Caco-2 (cell line): ENCODE results near the gene SYT14. TPM values are rescaled to one million over a fixed set of nuclear protein-coding genes. Genes with fewer than 3 reads are reported as not detected.
A peak's percentile ranks its signal among the peaks of the same experiment; 100 is the strongest.
"Not testable (repeated sequence)": the region's sequence is repeated elsewhere in the genome, so short reads cannot be mapped to it uniquely, and the experiment has no call there.

Source experiments
- BruUV-seq: library from RNA; stranded (reverse); fragments of 400-500 nt; replicated peaks from 2 replicates; lab custom pipeline; 2021; lab: Mats Ljungman, UMichigan
- CTCF ChIA-PET: fragments of 300-600 bp; sonication (Branson Sonifier 250); formaldehyde crosslinking; loops from one replicate; lab custom pipeline; 2022; ENCODE audit warnings: antibody characterized with exemption; lab: Charles Lee
- POLR2A ChIA-PET: fragments of 300-600 bp; sonication (Branson Sonifier 250); formaldehyde crosslinking; loops from one replicate; lab custom pipeline; 2022; ENCODE audit warnings: antibody characterized with exemption; lab: Charles Lee
- DNase-seq, 2 experiments: peaks; one replicate each; pipeline versions ENCODE4 v3.0.0 to v3.0.0-alpha.2; 2020 to 2022
- H3K27me3 ChIP-seq: replicated peaks from 2 replicates; pipeline ENCODE4 v1.6.0; 2011; ENCODE audit warnings: low read length; ENCODE audit not compliant: control insufficient read depth, insufficient read depth
- H3K36me3 ChIP-seq: 2 replicates; pipeline ENCODE4 v1.5.1; 2011; ENCODE audit warnings: low read length; ENCODE audit not compliant: control insufficient read depth, insufficient read depth
- H3K4me1 ChIP-seq: fragments of 250-450 bp; sonication (Bioruptor Pico); 2 replicates; pipeline ENCODE4 v1.5.1; 2020; ENCODE audit warnings: mild to moderate bottlenecking
- H3K4me3 ChIP-seq: 2 replicates; pipeline ENCODE4 v1.5.1; 2011; ENCODE audit warnings: low read depth, mild to moderate bottlenecking, control low read depth, low read length
- H3K9me3 ChIP-seq: fragments of 250-450 bp; sonication (Bioruptor Pico); 2 replicates; pipeline ENCODE4 v1.5.1; 2020; ENCODE audit warnings: mild to moderate bottlenecking, moderate library complexity
- H3K27ac Mint-ChIP-seq: one replicate; pipeline ENCODE4 v1.8.0; 2022; ENCODE audit warnings: mixed read lengths; ENCODE audit not compliant: unreplicated experiment
- H3K27me3 Mint-ChIP-seq: one replicate; pipeline ENCODE4 v1.8.0; 2022; ENCODE audit warnings: mixed read lengths; ENCODE audit not compliant: insufficient read depth, unreplicated experiment
- H3K36me3 Mint-ChIP-seq: one replicate; pipeline ENCODE4 v1.8.0; 2022; ENCODE audit warnings: mild to moderate bottlenecking, mixed read lengths; ENCODE audit not compliant: insufficient read depth, unreplicated experiment
- H3K4me1 Mint-ChIP-seq: one replicate; pipeline ENCODE4 v1.8.0; 2022; ENCODE audit warnings: low read depth, mixed read lengths; ENCODE audit not compliant: unreplicated experiment
- H3K4me3 Mint-ChIP-seq: one replicate; pipeline ENCODE4 v1.8.0; 2022; ENCODE audit warnings: mild to moderate bottlenecking, moderate library complexity, mixed read lengths; ENCODE audit not compliant: unreplicated experiment
- H3K9me3 Mint-ChIP-seq: one replicate; pipeline ENCODE4 v1.8.0; 2022; ENCODE audit warnings: mixed read lengths; ENCODE audit not compliant: unreplicated experiment
- CTCF ChIP-seq, 2 experiments: fragments of 200-600 bp in 1 of 2; IDR thresholded peaks; 1 replicate in 1 of 2; 2 replicates in 1 of 2; pipeline versions ENCODE4 v1.5.1 to v1.8.0; 2011 to 2022; ENCODE audit warnings: antibody characterized with exemption in 1 of 2, control low read depth in 1 of 2, inconsistent platforms in 1 of 2, low read depth in 1 of 2, low read length in 1 of 2, mild to moderate bottlenecking in 1 of 2, moderate library complexity in 1 of 2; ENCODE audit not compliant: insufficient read depth in 1 of 2, severe bottlenecking in 1 of 2, unreplicated experiment in 1 of 2
- intact Hi-C: fragments of 100-400 bp; cut with micrococcal nuclease; formaldehyde crosslinking; loops from one replicate; pipeline ENCODE4 v1.10.0; 2022; ENCODE audit not compliant: unreplicated experiment
- total RNA-seq: library from RNA; stranded (reverse); gene quantifications from 2 replicates; pipeline ENCODE4 v1.2.3, GENCODE V29; 2022

SYT14 gene
- total RNA-seq, 1 experiment from 2014 or later: 0.18 TPM

- Mint-ChIP-seq H3K4me1 (no peaks in the 10 kb centered on the region), H3K4me3 (no peak overlapping the region), H3K36me3 (no peaks in the 10 kb centered on the region), H3K27me3 (peaks cover 10% of the 10 kb centered on the region), H3K27ac (no peak overlapping the region), H3K9me3 (no peaks in the 10 kb centered on the region)
- Histone ChIP-seq H3K36me3 (no peaks in the 10 kb centered on the region), H3K4me1 (no peaks in the 10 kb centered on the region), H3K4me3 (no peak overlapping the region), H3K27me3 (no peaks in the 10 kb centered on the region), H3K9me3 (no peaks in the 10 kb centered on the region)
- intact Hi-C loops: no loop called here
- TF ChIP-seq CTCF (IDR thresholded peaks at IDR 0.05; ENCODE audit: insufficient read depth in 1 of 2, low read depth in 1 of 2, low read length in 1 of 2, severe bottlenecking in 1 of 2, unreplicated experiment in 1 of 2): no peak
- CTCF ChIA-PET: no interaction called here
- no TSS peak for BruUV-seq
- POLR2A ChIA-PET: no interaction called here
- DNase-seq: no peak
Measured at GRCh38 chr1:209962856-209963255, 24.8 kb downstream of the SYT14 start.

- BruUV-seq: no TSS peak
- no peaks in the 10 kb centered on the region for H3K9me3 ChIP-seq
- H3K27me3 Mint-ChIP-seq: peaks cover 10% of the 10 kb centered on the region
- DNase-seq: no peak
- POLR2A ChIA-PET: no interaction called here
- no peaks in the 10 kb centered on the region for H3K4me1 ChIP-seq
- H3K27me3 ChIP-seq: no peaks in the 10 kb centered on the region
- no peak overlapping the region for H3K4me3 Mint-ChIP-seq
- no peaks in the 10 kb centered on the region for H3K9me3 Mint-ChIP-seq
- no peak overlapping the region for H3K4me3 ChIP-seq
- H3K36me3 Mint-ChIP-seq: no peaks in the 10 kb centered on the region
- H3K36me3 ChIP-seq: no peaks in the 10 kb centered on the region
- intact Hi-C loops: no loop called here
- no peaks in the 10 kb centered on the region for H3K4me1 Mint-ChIP-seq
- TF ChIP-seq CTCF (IDR thresholded peaks at IDR 0.05; ENCODE audit: insufficient read depth in 1 of 2, low read depth in 1 of 2, low read length in 1 of 2, severe bottlenecking in 1 of 2, unreplicated experiment in 1 of 2): no peak
- CTCF ChIA-PET: no interaction called here
- H3K27ac Mint-ChIP-seq: no peak overlapping the region
Measured at GRCh38 chr1:209965996-209966395, 28.0 kb downstream of the SYT14 start.

- DNase-seq: peak; percentile 6 to 38
- H3K27ac Mint-ChIP-seq, BruUV-seq, CTCF ChIA-PET, H3K4me1 Mint-ChIP-seq, H3K9me3 Mint-ChIP-seq, H3K27me3 ChIP-seq, H3K4me1 ChIP-seq, POLR2A ChIA-PET, H3K36me3 ChIP-seq, H3K9me3 ChIP-seq, intact Hi-C loops, H3K36me3 Mint-ChIP-seq, H3K4me3 ChIP-seq: not testable (repeated sequence)
- peak overlapping the region; percentile 46 for H3K4me3 Mint-ChIP-seq
- peaks cover 16% of the 10 kb centered on the region for H3K27me3 Mint-ChIP-seq
Measured at GRCh38 chr1:209978721-209979120, 40.7 kb downstream of the SYT14 start.

DNA sequence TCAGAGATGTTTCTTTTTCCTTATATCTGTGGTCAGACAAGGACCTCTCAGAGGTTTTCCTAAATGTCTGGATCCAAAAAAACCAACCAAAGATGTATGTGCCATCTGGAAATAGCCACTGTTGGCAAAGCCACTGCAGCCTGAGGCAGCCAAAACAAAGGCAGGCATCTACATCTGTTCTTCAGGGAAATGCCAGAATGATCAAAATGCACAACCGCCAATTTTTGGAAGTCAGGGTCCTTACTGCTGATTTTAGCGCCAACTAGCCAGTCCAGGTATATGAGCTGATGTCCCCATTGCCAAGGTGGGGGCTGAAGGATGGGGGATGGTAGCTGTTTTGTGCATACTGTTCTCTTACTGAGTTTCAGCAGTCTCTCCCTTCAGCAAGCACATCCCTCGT, 45.9 kb downstream of the SYT14 start:
- Histone ChIP-seq H3K9me3 (no peaks in the 10 kb centered on the region), H3K4me1 (no peaks in the 10 kb centered on the region), H3K4me3 (no peak overlapping the region), H3K36me3 (no peaks in the 10 kb centered on the region), H3K27me3 (no peaks in the 10 kb centered on the region)
- H3K27me3 Mint-ChIP-seq: peaks cover 5% of the 10 kb centered on the region
- ChIA-PET CTCF (no interaction called here), POLR2A (no interaction called here)
- intact Hi-C loops: no loop called here
- H3K4me3 Mint-ChIP-seq: no peak overlapping the region
- H3K36me3 Mint-ChIP-seq: no peaks in the 10 kb centered on the region
- no peaks in the 10 kb centered on the region for H3K4me1 Mint-ChIP-seq
- DNase-seq: no peak
- no peak for TF ChIP-seq CTCF (IDR thresholded peaks at IDR 0.05; ENCODE audit: insufficient read depth in 1 of 2, low read depth in 1 of 2, low read length in 1 of 2, severe bottlenecking in 1 of 2, unreplicated experiment in 1 of 2)
- BruUV-seq: no TSS peak
- no peaks in the 10 kb centered on the region for H3K9me3 Mint-ChIP-seq
- no peak overlapping the region for H3K27ac Mint-ChIP-seq
